Activated naive CD8-positive, alpha-beta T cell treated with anti-CD3 and anti-CD28 coated beads, Interleukin-2, amount 50 U/mL, for 24 hours (primary cell): ENCODE data around the gene TTYH1.

Experiments used
- ATAC-seq: fragments of 150-1000 bp; cut with Tn5 transposase; one replicate; pipeline ENCODE4 v1.10.0; 2021
- DNase-seq: peaks from one replicate; pipeline ENCODE4 v3.0.0; 2021
- H3K27ac Mint-ChIP-seq: one replicate; pipeline ENCODE4 v1.8.0; 2021; ENCODE audit warnings: mild to moderate bottlenecking, mixed read lengths
- H3K27me3 Mint-ChIP-seq: one replicate; pipeline ENCODE4 v1.8.0; 2021; ENCODE audit warnings: mixed read lengths
- H3K36me3 Mint-ChIP-seq: one replicate; pipeline ENCODE4 v1.8.0; 2021; ENCODE audit warnings: low read depth, mixed read lengths
- H3K4me1 Mint-ChIP-seq: one replicate; pipeline ENCODE4 v1.8.0; 2021; ENCODE audit warnings: mixed read lengths
- H3K4me3 Mint-ChIP-seq: one replicate; pipeline ENCODE4 v1.8.0; 2021; ENCODE audit warnings: mild to moderate bottlenecking, moderate library complexity, mixed read lengths
- H3K9me3 Mint-ChIP-seq: one replicate; pipeline ENCODE4 v1.8.0; 2021; ENCODE audit warnings: mixed read lengths

The TTYH1 gene

GRCh38 chr19:54383330-54383729 is 31.9 kb upstream of the TTYH1 start:
- no peak overlapping the region for H3K4me3 Mint-ChIP-seq
- H3K4me1 Mint-ChIP-seq: peaks cover 28% of the 10 kb centered on the region
- no peaks in the 10 kb centered on the region for H3K36me3 Mint-ChIP-seq
- no peak overlapping the region for H3K27ac Mint-ChIP-seq
- ATAC-seq (no peak), DNase-seq (no peak)
- H3K9me3 Mint-ChIP-seq: no peaks in the 10 kb centered on the region
- peaks cover 16% of the 10 kb centered on the region for H3K27me3 Mint-ChIP-seq

GRCh38 chr19:54387991-54388801 is 27.1 kb upstream of the TTYH1 start:
- Mint-ChIP-seq H3K27ac (peak overlapping the region; percentile 14), H3K36me3 (no peaks in the 10 kb centered on the region), H3K4me1 (peaks cover 40% of the 10 kb centered on the region), H3K9me3 (no peaks in the 10 kb centered on the region), H3K27me3 (peaks cover 5% of the 10 kb centered on the region), H3K4me3 (peak overlapping the region; percentile 81)
- ATAC-seq (peak; percentile 53), DNase-seq (no peak)

GRCh38 chr19:54388802-54389139 is 26.5 kb upstream of the TTYH1 start:
- ATAC-seq (peak; percentile 68), DNase-seq (no peak)
- Mint-ChIP-seq H3K27ac (peak overlapping the region; percentile 14), H3K36me3 (no peaks in the 10 kb centered on the region), H3K4me3 (peak overlapping the region; percentile 81), H3K27me3 (peaks cover 5% of the 10 kb centered on the region), H3K4me1 (peaks cover 37% of the 10 kb centered on the region), H3K9me3 (no peaks in the 10 kb centered on the region)

GRCh38 chr19:54389553-54389952 is 25.7 kb upstream of the TTYH1 start:
- Mint-ChIP-seq H3K9me3 (no peaks in the 10 kb centered on the region), H3K36me3 (no peaks in the 10 kb centered on the region), H3K27ac (no peak overlapping the region), H3K27me3 (peaks cover 5% of the 10 kb centered on the region), H3K4me3 (no peak overlapping the region), H3K4me1 (peaks cover 37% of the 10 kb centered on the region)
- DNase-seq: no peak
- no peak for ATAC-seq

- ATAC-seq (no peak), DNase-seq (peak; percentile 74)
- H3K27ac Mint-ChIP-seq: no peak overlapping the region
- peaks cover 35% of the 10 kb centered on the region for H3K4me1 Mint-ChIP-seq
- no peak overlapping the region for H3K4me3 Mint-ChIP-seq
- no peaks in the 10 kb centered on the region for H3K36me3 Mint-ChIP-seq
- peaks cover 5% of the 10 kb centered on the region for H3K27me3 Mint-ChIP-seq
- no peaks in the 10 kb centered on the region for H3K9me3 Mint-ChIP-seq
Measured at GRCh38 chr19:54390942-54391577, 24.2 kb upstream of the TTYH1 start.

- Mint-ChIP-seq H3K4me3 (no peak overlapping the region), H3K9me3 (no peaks in the 10 kb centered on the region), H3K4me1 (peaks cover 35% of the 10 kb centered on the region), H3K27me3 (peaks cover 5% of the 10 kb centered on the region), H3K36me3 (no peaks in the 10 kb centered on the region), H3K27ac (no peak overlapping the region)
- DNase-seq (no peak), ATAC-seq (no peak)
Measured at GRCh38 chr19:54391589-54392061, 23.6 kb upstream of the TTYH1 start.

- Mint-ChIP-seq H3K9me3 (no peaks in the 10 kb centered on the region), H3K36me3 (no peaks in the 10 kb centered on the region), H3K4me1 (peaks cover 35% of the 10 kb centered on the region), H3K27me3 (peaks cover 5% of the 10 kb centered on the region), H3K4me3 (no peak overlapping the region), H3K27ac (no peak overlapping the region)
- no peak for DNase-seq
- no peak for ATAC-seq
Measured at GRCh38 chr19:54392105-54392504, 23.2 kb upstream of the TTYH1 start.

- peaks cover 25% of the 10 kb centered on the region for H3K4me1 Mint-ChIP-seq
- no peak overlapping the region for H3K27ac Mint-ChIP-seq
- no peak for DNase-seq
Measured at GRCh38 chr19:54393381-54393780, 21.9 kb upstream of the TTYH1 start.

GRCh38 chr19:54395685-54396084 is 19.6 kb upstream of the TTYH1 start:
- ATAC-seq: no peak
- Mint-ChIP-seq H3K27me3 (no peaks in the 10 kb centered on the region), H3K27ac (no peak overlapping the region), H3K36me3 (no peaks in the 10 kb centered on the region), H3K4me1 (peaks cover 5% of the 10 kb centered on the region), H3K4me3 (no peak overlapping the region), H3K9me3 (no peaks in the 10 kb centered on the region)
- no peak for DNase-seq

More at GRCh38 chr19:54393381-54393780, 21.9 kb upstream of the TTYH1 start:
- ATAC-seq: no peak
- H3K4me3 Mint-ChIP-seq: no peak overlapping the region
- no peaks in the 10 kb centered on the region for H3K36me3 Mint-ChIP-seq
- no peaks in the 10 kb centered on the region for H3K9me3 Mint-ChIP-seq
- H3K27me3 Mint-ChIP-seq: no peaks in the 10 kb centered on the region

GRCh38 chr19:54399189-54399588 is 16.1 kb upstream of the TTYH1 start:
- no peak overlapping the region for H3K4me3 Mint-ChIP-seq
- DNase-seq (no peak), ATAC-seq (no peak)
- peaks cover 2% of the 10 kb centered on the region for H3K27me3 Mint-ChIP-seq
- H3K9me3 Mint-ChIP-seq: no peaks in the 10 kb centered on the region
- no peaks in the 10 kb centered on the region for H3K36me3 Mint-ChIP-seq
- no peak overlapping the region for H3K27ac Mint-ChIP-seq
- no peaks in the 10 kb centered on the region for H3K4me1 Mint-ChIP-seq

- DNase-seq (no peak), ATAC-seq (no peak)
- Mint-ChIP-seq H3K4me1 (no peaks in the 10 kb centered on the region), H3K36me3 (no peaks in the 10 kb centered on the region), H3K27ac (no peak overlapping the region), H3K27me3 (peaks cover 2% of the 10 kb centered on the region), H3K9me3 (no peaks in the 10 kb centered on the region), H3K4me3 (no peak overlapping the region)
Measured at GRCh38 chr19:54400913-54401312, 14.4 kb upstream of the TTYH1 start.

- DNase-seq (no peak), ATAC-seq (no peak)
- Mint-ChIP-seq H3K27ac (no peak overlapping the region), H3K4me3 (no peak overlapping the region), H3K36me3 (no peaks in the 10 kb centered on the region), H3K27me3 (peaks cover 2% of the 10 kb centered on the region), H3K4me1 (no peaks in the 10 kb centered on the region), H3K9me3 (peaks cover under 1% of the 10 kb centered on the region)
Measured at GRCh38 chr19:54403054-54403453, 12.2 kb upstream of the TTYH1 start.

GRCh38 chr19:54405628-54406027 is 9.6 kb upstream of the TTYH1 start:
- Mint-ChIP-seq H3K4me3 (no peak overlapping the region), H3K27ac (no peak overlapping the region), H3K4me1 (no peaks in the 10 kb centered on the region), H3K27me3 (peaks cover 2% of the 10 kb centered on the region), H3K9me3 (peaks cover 3% of the 10 kb centered on the region), H3K36me3 (no peaks in the 10 kb centered on the region)
- DNase-seq (no peak), ATAC-seq (no peak)

- peaks cover 10% of the 10 kb centered on the region for H3K27me3 Mint-ChIP-seq
- peaks cover 3% of the 10 kb centered on the region for H3K9me3 Mint-ChIP-seq
- ATAC-seq (no peak), DNase-seq (no peak)
- H3K36me3 Mint-ChIP-seq: no peaks in the 10 kb centered on the region
- H3K27ac Mint-ChIP-seq: no peak overlapping the region
- no peaks in the 10 kb centered on the region for H3K4me1 Mint-ChIP-seq
- H3K4me3 Mint-ChIP-seq: no peak overlapping the region
Measured at GRCh38 chr19:54407780-54408179, 7.5 kb upstream of the TTYH1 start.

- peaks cover 3% of the 10 kb centered on the region for H3K9me3 Mint-ChIP-seq
Measured at GRCh38 chr19:54408456-54409026, 6.7 kb upstream of the TTYH1 start.

More at GRCh38 chr19:54408456-54409026, 6.7 kb upstream of the TTYH1 start:
- no peak for ATAC-seq
- Mint-ChIP-seq H3K27ac (no peak overlapping the region), H3K36me3 (no peaks in the 10 kb centered on the region), H3K4me1 (no peaks in the 10 kb centered on the region), H3K27me3 (peaks cover 11% of the 10 kb centered on the region), H3K4me3 (no peak overlapping the region)
- no peak for DNase-seq
